Endothelial cell (in vitro differentiated cells): ENCODE data around the gene BAD. TPM values are rescaled to one million over a fixed set of nuclear protein-coding genes. Genes with fewer than 3 reads are reported as not detected.

Experiments used
- DNase-seq: peaks from one replicate; pipeline ENCODE4 v3.0.0; 2021; ENCODE audit warnings: low spot score
- H3K27ac Mint-ChIP-seq: one replicate; pipeline ENCODE4 v1.8.0; 2021; ENCODE audit warnings: mixed read lengths, inconsistent platforms; ENCODE audit not compliant: unreplicated experiment
- H3K27me3 Mint-ChIP-seq: one replicate; pipeline ENCODE4 v1.8.0; 2021; ENCODE audit warnings: mild to moderate bottlenecking, moderate library complexity, mixed read lengths, inconsistent platforms; ENCODE audit not compliant: unreplicated experiment
- H3K36me3 Mint-ChIP-seq: one replicate; pipeline ENCODE4 v1.8.0; 2021; ENCODE audit warnings: mild to moderate bottlenecking, low read depth, mixed read lengths, inconsistent platforms; ENCODE audit not compliant: unreplicated experiment
- H3K4me1 Mint-ChIP-seq: one replicate; pipeline ENCODE4 v1.8.0; 2021; ENCODE audit warnings: mild to moderate bottlenecking, mixed read lengths, inconsistent platforms; ENCODE audit not compliant: unreplicated experiment
- H3K4me3 Mint-ChIP-seq: one replicate; pipeline ENCODE4 v1.8.0; 2021; ENCODE audit warnings: mild to moderate bottlenecking, mixed read lengths, inconsistent platforms; ENCODE audit not compliant: unreplicated experiment
- H3K9me3 Mint-ChIP-seq: one replicate; pipeline ENCODE4 v1.8.0; 2021; ENCODE audit warnings: mixed read lengths, inconsistent platforms; ENCODE audit not compliant: unreplicated experiment
- total RNA-seq: library from RNA; stranded (reverse); fragmentation: NEBNext Ultra II Directional; extraction: Animal tissue kit (Norgen Biotek cat#: 25700); gene quantifications from one replicate; pipeline ENCODE4 v1.2.1, GENCODE V29; 2021; ENCODE audit not compliant: unreplicated experiment
- TF ChIP-seq, protein P1 (sequence below): fragments of 200-600 bp; sonication (generic); IDR thresholded peaks from one replicate; pipeline ENCODE4 v1.5.0; 2021; ENCODE audit warnings: antibody characterized with exemption; ENCODE audit not compliant: unreplicated experiment

The BAD gene
- total RNA-seq, 1 donor from 2014 or later: 40.7 TPM

DNA sequence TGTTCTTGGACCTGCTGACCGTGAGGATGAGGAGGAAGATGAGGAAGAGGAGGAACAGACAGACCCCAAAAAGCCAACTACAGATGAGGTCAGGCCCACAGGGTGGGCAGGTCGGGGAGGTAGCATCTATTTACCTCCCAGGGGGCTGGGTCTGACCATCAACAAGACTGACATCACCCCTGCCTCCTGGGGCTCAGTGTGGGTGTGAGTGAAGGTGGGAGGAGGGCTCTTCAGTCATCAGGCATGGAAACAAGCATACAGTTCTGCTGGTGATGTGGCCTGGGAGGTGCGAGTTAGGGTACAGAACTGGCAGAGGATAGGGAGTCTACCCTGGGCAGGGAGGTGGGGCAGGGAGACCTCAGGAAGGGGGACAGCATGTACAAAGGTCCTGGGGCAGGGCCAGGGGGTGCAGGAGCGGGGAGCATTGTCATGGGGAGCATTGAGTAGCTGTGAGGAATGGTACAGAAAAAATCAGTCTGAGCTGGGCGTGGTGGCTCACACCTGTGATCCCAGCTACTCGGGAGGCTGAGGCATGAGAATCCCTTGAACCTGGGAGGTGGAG lies 24.2 kb downstream of the BAD start:
- H3K36me3 Mint-ChIP-seq: peaks cover 18% of the 10 kb centered on the region
- H3K27ac Mint-ChIP-seq: no peak overlapping the region
- peaks cover 13% of the 10 kb centered on the region for H3K27me3 Mint-ChIP-seq
- no peaks in the 10 kb centered on the region for H3K9me3 Mint-ChIP-seq
- TF ChIP-seq, protein P1, sequence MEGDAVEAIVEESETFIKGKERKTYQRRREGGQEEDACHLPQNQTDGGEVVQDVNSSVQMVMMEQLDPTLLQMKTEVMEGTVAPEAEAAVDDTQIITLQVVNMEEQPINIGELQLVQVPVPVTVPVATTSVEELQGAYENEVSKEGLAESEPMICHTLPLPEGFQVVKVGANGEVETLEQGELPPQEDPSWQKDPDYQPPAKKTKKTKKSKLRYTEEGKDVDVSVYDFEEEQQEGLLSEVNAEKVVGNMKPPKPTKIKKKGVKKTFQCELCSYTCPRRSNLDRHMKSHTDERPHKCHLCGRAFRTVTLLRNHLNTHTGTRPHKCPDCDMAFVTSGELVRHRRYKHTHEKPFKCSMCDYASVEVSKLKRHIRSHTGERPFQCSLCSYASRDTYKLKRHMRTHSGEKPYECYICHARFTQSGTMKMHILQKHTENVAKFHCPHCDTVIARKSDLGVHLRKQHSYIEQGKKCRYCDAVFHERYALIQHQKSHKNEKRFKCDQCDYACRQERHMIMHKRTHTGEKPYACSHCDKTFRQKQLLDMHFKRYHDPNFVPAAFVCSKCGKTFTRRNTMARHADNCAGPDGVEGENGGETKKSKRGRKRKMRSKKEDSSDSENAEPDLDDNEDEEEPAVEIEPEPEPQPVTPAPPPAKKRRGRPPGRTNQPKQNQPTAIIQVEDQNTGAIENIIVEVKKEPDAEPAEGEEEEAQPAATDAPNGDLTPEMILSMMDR: no peak
- peaks cover 4% of the 10 kb centered on the region for H3K4me1 Mint-ChIP-seq
- DNase-seq: no peak
- peak overlapping the region; percentile 71 for H3K4me3 Mint-ChIP-seq

DNA sequence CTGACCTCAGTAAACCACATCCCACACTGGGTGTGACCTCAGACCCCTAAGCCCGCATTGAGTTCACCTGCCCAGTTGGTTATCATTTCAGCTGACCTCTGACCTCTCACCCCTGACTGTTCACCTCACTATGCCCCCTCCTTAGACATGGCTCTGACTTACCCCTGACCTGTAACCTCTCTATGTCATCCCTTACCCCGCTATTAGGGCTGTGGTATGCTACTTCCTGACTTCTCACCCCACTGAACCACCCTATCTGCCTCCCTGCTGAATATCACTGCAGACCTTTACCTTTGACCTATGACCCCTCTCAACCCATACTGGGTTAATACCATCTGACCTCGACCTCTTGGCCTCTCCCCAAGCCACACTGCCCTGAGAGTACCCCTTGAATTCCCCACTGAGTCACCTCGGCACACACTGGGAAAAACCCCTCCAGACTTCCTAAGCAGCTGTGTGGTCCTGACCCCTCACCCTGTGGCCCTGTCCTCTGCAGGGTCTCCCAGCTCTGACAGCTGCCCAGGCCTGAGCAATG lies 24.9 kb downstream of the BAD start:
- no peak for DNase-seq
- no peaks in the 10 kb centered on the region for H3K9me3 Mint-ChIP-seq
- H3K4me1 Mint-ChIP-seq: peaks cover 4% of the 10 kb centered on the region
- H3K27ac Mint-ChIP-seq: no peak overlapping the region
- TF ChIP-seq, protein P1: no peak
- H3K36me3 Mint-ChIP-seq: peaks cover 20% of the 10 kb centered on the region
- H3K27me3 Mint-ChIP-seq: peaks cover 13% of the 10 kb centered on the region
- H3K4me3 Mint-ChIP-seq: peak overlapping the region; percentile 71

DNA sequence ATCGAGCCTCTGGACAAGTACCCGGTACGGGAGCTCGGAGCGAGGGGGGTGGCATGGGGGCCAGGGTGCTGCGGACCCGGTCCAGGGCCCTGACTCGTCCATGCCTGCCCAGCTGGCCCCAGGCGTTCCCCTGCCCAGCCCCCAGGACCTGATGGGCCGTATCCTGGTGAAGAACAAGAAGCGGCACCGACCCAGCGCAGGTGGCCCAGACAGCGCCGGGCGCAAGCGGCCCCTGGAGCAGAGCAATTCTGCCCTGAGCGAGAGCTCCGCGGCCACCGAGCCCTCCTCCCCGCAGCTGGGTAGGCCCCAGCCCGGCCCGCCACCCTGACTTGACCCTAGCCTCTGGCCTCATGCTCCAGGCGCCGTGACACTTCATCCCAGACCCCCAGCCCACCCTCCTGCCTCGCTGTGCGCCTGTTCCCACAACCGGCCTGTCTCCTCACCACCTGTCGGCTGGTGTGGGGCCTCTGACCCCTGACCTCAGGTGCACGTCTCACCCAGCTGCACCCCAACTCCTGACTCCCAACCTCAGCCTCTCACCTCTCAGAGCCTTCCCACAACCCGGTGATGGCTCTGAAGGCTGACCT lies 25.4 kb downstream of the BAD start:
- Mint-ChIP-seq H3K36me3 (peaks cover 20% of the 10 kb centered on the region), H3K4me1 (peaks cover 5% of the 10 kb centered on the region), H3K27me3 (peaks cover 12% of the 10 kb centered on the region), H3K4me3 (peak overlapping the region; percentile 71), H3K27ac (no peak overlapping the region), H3K9me3 (no peaks in the 10 kb centered on the region)
- TF ChIP-seq, protein P1: no peak
- no peak for DNase-seq

DNA sequence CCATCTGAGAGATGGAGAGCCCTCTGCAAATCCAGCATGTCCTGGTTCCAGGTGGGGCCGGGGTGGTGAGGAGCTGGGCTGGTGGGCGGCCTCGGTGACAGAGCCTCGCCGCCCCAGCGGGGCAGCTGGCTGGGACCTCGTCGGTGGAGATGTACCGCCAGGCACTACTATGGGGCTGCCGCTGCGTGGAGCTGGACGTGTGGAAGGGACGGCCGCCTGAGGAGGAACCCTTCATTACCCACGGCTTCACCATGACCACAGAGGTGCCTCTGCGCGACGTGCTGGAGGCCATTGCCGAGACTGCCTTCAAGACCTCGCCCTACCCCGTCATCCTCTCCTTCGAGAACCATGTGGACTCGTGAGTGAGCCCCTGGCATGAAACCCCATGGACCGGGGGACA lies 26.1 kb downstream of the BAD start:
- no peak for DNase-seq
- H3K27ac Mint-ChIP-seq: no peak overlapping the region
- H3K4me1 Mint-ChIP-seq: peaks cover 11% of the 10 kb centered on the region
- H3K4me3 Mint-ChIP-seq: no peak overlapping the region
- TF ChIP-seq, protein P1: no peak
- peaks cover 20% of the 10 kb centered on the region for H3K36me3 Mint-ChIP-seq
- H3K27me3 Mint-ChIP-seq: peaks cover 16% of the 10 kb centered on the region
- H3K9me3 Mint-ChIP-seq: no peaks in the 10 kb centered on the region

DNA sequence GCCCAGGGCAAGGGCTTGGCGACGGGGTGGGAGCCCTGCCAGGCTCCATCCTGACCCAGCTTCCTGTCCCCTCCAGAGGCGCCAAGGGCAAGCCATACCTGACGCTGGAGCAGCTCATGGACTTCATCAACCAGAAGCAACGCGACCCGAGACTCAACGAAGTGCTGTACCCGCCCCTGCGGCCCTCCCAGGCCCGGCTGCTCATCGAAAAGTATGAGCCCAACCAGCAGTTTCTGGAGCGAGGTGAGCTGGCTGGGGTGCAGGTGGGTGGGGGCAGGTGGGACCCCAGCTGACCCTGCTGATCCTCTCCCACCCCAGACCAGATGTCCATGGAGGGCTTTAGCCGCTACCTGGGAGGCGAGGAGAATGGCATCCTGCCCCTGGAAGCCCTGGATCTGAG lies 28.2 kb downstream of the BAD start:
- Mint-ChIP-seq H3K4me1 (peaks cover 10% of the 10 kb centered on the region), H3K4me3 (no peak overlapping the region), H3K9me3 (no peaks in the 10 kb centered on the region), H3K27ac (no peak overlapping the region), H3K36me3 (peaks cover 17% of the 10 kb centered on the region), H3K27me3 (peaks cover 17% of the 10 kb centered on the region)
- TF ChIP-seq, protein P1: no peak
- DNase-seq: no peak
